Renal cortex interstitium (tissue), 11 donors: Measurements from ENCODE around the gene PDE11A. TPM values are rescaled to one million over a fixed set of nuclear protein-coding genes. Genes with fewer than 3 reads are reported as not detected.

Experiments used
- DNase-seq, 11 donors: peaks; one replicate each; pipeline ENCODE4 v3.0.0-alpha.2; 2013; ENCODE audit warnings: low read depth in 9 of 11, low spot score in 4 of 11; ENCODE audit errors: extremely low read depth in 1 of 11
- polyA plus RNA-seq, 3 donors: library from polyadenylated mRNA; unstranded; fragments of 120-200 nt; gene quantifications; one replicate each; pipeline ENCODE4 v1.2.1, GENCODE V29; 2013; ENCODE audit not compliant: insufficient read length in 3 of 3

PDE11A gene
- polyA plus RNA-seq, 3 donors: 6.0 to 8.2 (median 6.7) TPM

GRCh38 chr2:177902395-177903163, 170.0 kb downstream of the PDE11A start:
- no peak for DNase-seq

- no peak for DNase-seq
Observed at GRCh38 chr2:177900082-177900481, 172.5 kb downstream of the PDE11A start.

- no peak for DNase-seq
Observed at GRCh38 chr2:177897278-177897677, 175.3 kb downstream of the PDE11A start.

GRCh38 chr2:177896587-177896986, 176.0 kb downstream of the PDE11A start:
- DNase-seq: no peak

GRCh38 chr2:177894546-177894945, 178.0 kb downstream of the PDE11A start:
- DNase-seq: no peak

- DNase-seq: no peak
Observed at GRCh38 chr2:177893880-177894279, 178.7 kb downstream of the PDE11A start.

- DNase-seq: no peak
Observed at GRCh38 chr2:177891533-177891932, 181.0 kb downstream of the PDE11A start.

GRCh38 chr2:177889818-177890460, 182.6 kb downstream of the PDE11A start:
- DNase-seq: no peak

- no peak for DNase-seq
Observed at GRCh38 chr2:177888581-177888980, 184.0 kb downstream of the PDE11A start.

GRCh38 chr2:177887722-177888121, 184.9 kb downstream of the PDE11A start:
- no peak for DNase-seq

GRCh38 chr2:177886824-177887223, 185.8 kb downstream of the PDE11A start:
- no peak for DNase-seq

- no peak for DNase-seq
Observed at GRCh38 chr2:177885828-177886466, 186.6 kb downstream of the PDE11A start.

GRCh38 chr2:177883177-177883576, 189.4 kb downstream of the PDE11A start:
- no peak for DNase-seq

GRCh38 chr2:177882501-177882900, 190.1 kb downstream of the PDE11A start:
- DNase-seq: no peak

GRCh38 chr2:177881921-177882320, 190.7 kb downstream of the PDE11A start:
- DNase-seq: no peak

GRCh38 chr2:177881008-177881747, 191.4 kb downstream of the PDE11A start:
- no peak for DNase-seq

- no peak for DNase-seq
Observed at GRCh38 chr2:177880285-177880684, 192.3 kb downstream of the PDE11A start.

GRCh38 chr2:177876950-177877349, 195.6 kb downstream of the PDE11A start:
- DNase-seq: no peak

GRCh38 chr2:177874686-177875085, 197.9 kb downstream of the PDE11A start:
- no peak for DNase-seq

GRCh38 chr2:177873915-177874314, 198.7 kb downstream of the PDE11A start:
- no peak for DNase-seq
